ENCODE measurements around the gene THRSP. TPM values are rescaled to one million over a fixed set of nuclear protein-coding genes. Genes with fewer than 3 reads are reported as not detected.
A peak's percentile ranks its signal among the peaks of the same experiment; 100 is the strongest.
"Not testable (repeated sequence)": the region's sequence is repeated elsewhere in the genome, so short reads cannot be mapped to it uniquely, and the experiment has no call there.

THRSP gene
- total RNA-seq, 1 experiment from 2014 or later, result not detected

- H3K9me3 ChIP-seq (ENCODE audit: low read length), result no peaks in the 10 kb centered on the region
- ATAC-seq (no peak), DNase-seq (no peak)
- TF ChIP-seq EZH2 (IDR thresholded peaks at IDR 0.05; ENCODE audit: low read length, unreplicated experiment), result no peak
- TF ChIP-seq, protein P1, sequence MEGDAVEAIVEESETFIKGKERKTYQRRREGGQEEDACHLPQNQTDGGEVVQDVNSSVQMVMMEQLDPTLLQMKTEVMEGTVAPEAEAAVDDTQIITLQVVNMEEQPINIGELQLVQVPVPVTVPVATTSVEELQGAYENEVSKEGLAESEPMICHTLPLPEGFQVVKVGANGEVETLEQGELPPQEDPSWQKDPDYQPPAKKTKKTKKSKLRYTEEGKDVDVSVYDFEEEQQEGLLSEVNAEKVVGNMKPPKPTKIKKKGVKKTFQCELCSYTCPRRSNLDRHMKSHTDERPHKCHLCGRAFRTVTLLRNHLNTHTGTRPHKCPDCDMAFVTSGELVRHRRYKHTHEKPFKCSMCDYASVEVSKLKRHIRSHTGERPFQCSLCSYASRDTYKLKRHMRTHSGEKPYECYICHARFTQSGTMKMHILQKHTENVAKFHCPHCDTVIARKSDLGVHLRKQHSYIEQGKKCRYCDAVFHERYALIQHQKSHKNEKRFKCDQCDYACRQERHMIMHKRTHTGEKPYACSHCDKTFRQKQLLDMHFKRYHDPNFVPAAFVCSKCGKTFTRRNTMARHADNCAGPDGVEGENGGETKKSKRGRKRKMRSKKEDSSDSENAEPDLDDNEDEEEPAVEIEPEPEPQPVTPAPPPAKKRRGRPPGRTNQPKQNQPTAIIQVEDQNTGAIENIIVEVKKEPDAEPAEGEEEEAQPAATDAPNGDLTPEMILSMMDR (conservative IDR thresholded peaks at IDR 0.05; ENCODE audit: low read depth, low read length), result no peak
- TF ChIP-seq EZH2phosphoT487 (IDR thresholded peaks at IDR 0.05; ENCODE audit: borderline replicate concordance, low read length), result no peak
- no peak overlapping the region for H3K27ac ChIP-seq (ENCODE audit: low read length)
- peaks cover 12% of the 10 kb centered on the region for H3K36me3 ChIP-seq (ENCODE audit: low read depth, low read length)
- no peaks in the 10 kb centered on the region for H3F3A ChIP-seq (ENCODE audit: low read length, unreplicated experiment)
- peaks cover 75% of the 10 kb centered on the region for H3K79me2 ChIP-seq (ENCODE audit: low read length)
- H3K27me3 ChIP-seq (ENCODE audit: low read length), result no peaks in the 10 kb centered on the region
- POLR2A ChIA-PET (ENCODE audit: unreplicated experiment), result no interaction called here
- H3K4me1 ChIP-seq (ENCODE audit: insufficient read depth, low read length), result peaks cover 33% of the 10 kb centered on the region
- no TSS peak for BruUV-seq (replicated peaks)
- H2AFZ ChIP-seq (ENCODE audit: low read length), result no peak overlapping the region
- CTCF ChIA-PET, result no interaction called here
- H3K9ac ChIP-seq (ENCODE audit: low read length), result no peak overlapping the region
- peak overlapping the region; percentile 14; the same call in 1 of the 2 replicates for H3K4me3 ChIP-seq (ENCODE audit: low read length)
- peaks cover 36% of the 10 kb centered on the region for H4K20me1 ChIP-seq (ENCODE audit: low read length)
- peak overlapping the region; percentile 93 for H3K4me2 ChIP-seq (ENCODE audit: low read length)
- intact Hi-C loops (cut with micrococcal nuclease), result no loop called here
- no peaks in the 10 kb centered on the region for H3K9me2 ChIP-seq (replicated peaks; ENCODE audit: low read length)
Observed at GRCh38 chr11:78076733-78077403, 13.2 kb downstream of the THRSP start.

DNA sequence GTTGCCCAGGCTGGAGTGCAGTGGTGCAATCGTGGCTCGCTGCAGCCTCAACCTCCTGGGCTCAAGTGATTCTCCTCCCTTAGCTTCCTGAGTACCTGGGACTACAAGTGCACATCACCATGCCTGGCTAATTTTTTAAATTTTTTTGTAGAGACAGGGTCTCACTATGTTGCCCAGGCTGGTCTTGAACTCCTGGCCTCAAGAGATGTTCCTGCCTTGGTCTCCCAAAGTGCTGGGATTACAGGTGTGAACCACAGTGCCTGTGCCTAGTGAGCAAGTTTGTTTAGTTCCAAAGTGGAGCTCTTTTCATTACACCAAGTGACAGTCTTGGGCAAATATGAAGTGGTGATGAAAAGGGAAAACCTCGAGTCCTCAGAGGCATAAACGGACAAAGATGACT is 13.9 kb downstream of the THRSP start:
- H3K9me3 ChIP-seq (ENCODE audit: low read length); H3K9me2 ChIP-seq (replicated peaks; ENCODE audit: low read length); BruUV-seq (replicated peaks); H3K36me3 ChIP-seq (ENCODE audit: low read depth, low read length); H3F3A ChIP-seq (ENCODE audit: low read length, unreplicated experiment); H3K27ac ChIP-seq (ENCODE audit: low read length); H3K9ac ChIP-seq (ENCODE audit: low read length); CTCF ChIA-PET; H3K27me3 ChIP-seq (ENCODE audit: low read length); intact Hi-C loops (cut with micrococcal nuclease); DNase-seq; ATAC-seq; H2AFZ ChIP-seq (ENCODE audit: low read length): not testable (repeated sequence)
- Histone ChIP-seq H4K20me1 (ENCODE audit: low read length) (peaks cover 36% of the 10 kb centered on the region), H3K4me2 (ENCODE audit: low read length) (peak overlapping the region; percentile 93), H3K4me3 (ENCODE audit: low read length) (peak overlapping the region; percentile 86), H3K79me2 (ENCODE audit: low read length) (peaks cover 71% of the 10 kb centered on the region), H3K4me1 (ENCODE audit: insufficient read depth, low read length) (peaks cover 33% of the 10 kb centered on the region)
- POLR2A ChIA-PET (ENCODE audit: unreplicated experiment), result interaction anchor here (0.5 kb wide), 1 partner anchor 487 kb away, joined by 3 read pairs; no protein-coding TSS in a partner anchor

DNA sequence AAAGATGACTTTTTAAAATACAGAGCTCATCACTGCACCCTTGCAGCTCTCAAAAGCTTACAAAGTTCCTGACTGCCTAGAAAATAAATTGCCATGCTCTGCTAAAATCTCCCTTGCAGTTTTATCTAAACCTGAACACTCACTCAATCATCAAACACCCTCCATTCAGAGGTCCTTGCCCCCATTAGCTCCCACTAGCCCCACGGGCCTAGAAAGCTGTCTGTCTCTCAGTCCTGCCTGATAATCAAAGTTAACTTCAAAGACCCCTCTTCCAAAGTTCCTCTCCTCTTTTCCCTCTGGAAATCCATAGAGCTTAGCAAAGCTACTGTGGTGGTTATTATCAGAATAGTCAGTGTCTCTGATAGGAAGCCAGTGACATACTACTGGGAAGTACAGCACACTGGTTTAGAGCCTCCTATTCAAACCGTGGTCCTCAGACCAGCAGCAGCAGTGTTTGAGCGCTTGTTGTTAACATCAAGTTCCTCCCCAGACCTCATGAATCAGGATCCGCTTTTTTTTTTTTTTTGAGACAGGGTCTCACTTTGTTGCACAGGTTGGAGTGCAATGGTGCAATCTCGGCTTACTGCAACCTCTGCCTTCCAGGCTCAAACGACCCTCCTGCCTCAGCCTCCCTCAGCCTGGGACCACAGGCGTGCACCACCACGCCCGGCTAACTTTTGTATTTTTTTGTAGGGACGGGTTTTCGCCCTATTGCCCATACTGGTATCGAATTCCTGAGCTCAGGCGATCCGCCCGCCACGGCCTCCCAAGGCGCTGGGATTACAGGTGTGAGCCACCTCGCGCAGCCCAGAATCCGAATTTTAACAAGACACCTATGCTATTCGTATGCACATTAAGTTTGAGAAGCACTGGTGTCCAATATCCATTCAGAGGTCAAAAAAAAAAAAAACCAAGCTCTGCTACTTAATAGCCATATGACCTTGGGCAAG is 14.8 kb downstream of the THRSP start:
- peaks cover 62% of the 10 kb centered on the region for H3K79me2 ChIP-seq (ENCODE audit: low read length)
- intact Hi-C loops (cut with micrococcal nuclease), result no loop called here
- CTCF ChIA-PET, result interaction anchor here (1.0 kb wide), 1 partner anchor 339 kb away, joined by 3 read pairs; the partner anchor contains the start of gene GAB2
- H3K4me1 ChIP-seq (ENCODE audit: insufficient read depth, low read length), result peaks cover 33% of the 10 kb centered on the region
- peak overlapping the region; percentile 96; the same call in 1 of the 2 replicates for H2AFZ ChIP-seq (ENCODE audit: low read length)
- POLR2A ChIA-PET (ENCODE audit: unreplicated experiment), result interaction anchor here (0.5 to 0.6 kb wide), 3 partner anchors 71 to 486 kb away, joined by 3 to 10 read pairs (median 3); no protein-coding TSS in a partner anchor
- peak overlapping the region; percentile 93 for H3K9ac ChIP-seq (ENCODE audit: low read length)
- H3K36me3 ChIP-seq (ENCODE audit: low read depth, low read length), result 0 out of 2 replicates have a peak, but pooled peaks cover 4% of the 10 kb centered on the region
- ATAC-seq (no peak), DNase-seq (no peak)
- no peaks in the 10 kb centered on the region for H3K9me3 ChIP-seq (ENCODE audit: low read length)
- H3K27me3 ChIP-seq (ENCODE audit: low read length), result no peaks in the 10 kb centered on the region
- no TSS peak for BruUV-seq (replicated peaks)
- H4K20me1 ChIP-seq (ENCODE audit: low read length), result peaks cover 36% of the 10 kb centered on the region
- peak overlapping the region; percentile 86 for H3K4me3 ChIP-seq (ENCODE audit: low read length)
- no peak overlapping the region for H3K27ac ChIP-seq (ENCODE audit: low read length)
- peak overlapping the region; percentile 93 for H3K4me2 ChIP-seq (ENCODE audit: low read length)
- H3F3A ChIP-seq (ENCODE audit: low read length, unreplicated experiment), result no peaks in the 10 kb centered on the region
- no peaks in the 10 kb centered on the region for H3K9me2 ChIP-seq (replicated peaks; ENCODE audit: low read length)
- TF ChIP-seq, protein P1 (conservative IDR thresholded peaks at IDR 0.05; ENCODE audit: low read depth, low read length), result no peak
- TF ChIP-seq EZH2phosphoT487 (IDR thresholded peaks at IDR 0.05; ENCODE audit: borderline replicate concordance, low read length) (no peak), EZH2 (IDR thresholded peaks at IDR 0.05; ENCODE audit: low read length, unreplicated experiment) (no peak)
